Measurements from ENCODE around the gene PTPRG. TPM values are rescaled to one million over a fixed set of nuclear protein-coding genes. Genes with fewer than 3 reads are reported as not detected.

The PTPRG gene
- polyA plus RNA-seq, 3 donors = not detected

DNA sequence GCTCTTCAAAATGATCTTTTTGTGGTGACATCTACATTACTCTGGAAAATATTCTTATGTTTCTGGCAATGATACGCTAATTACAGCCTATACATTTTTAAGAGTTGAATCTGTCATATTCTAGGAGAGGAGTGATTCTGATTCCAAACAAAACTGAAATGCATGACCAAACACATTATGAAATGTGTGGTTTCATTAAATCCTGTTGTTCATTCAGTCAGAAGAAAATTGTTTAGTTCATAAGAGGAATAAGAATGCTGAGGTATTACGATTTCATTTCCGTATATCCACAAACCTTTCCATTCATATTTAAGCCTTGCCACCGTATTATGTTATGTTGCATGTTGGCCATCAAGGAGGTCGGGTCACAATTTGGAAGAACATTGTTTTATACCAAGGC, 466.9 kb downstream of the PTPRG start:
- H3K27ac ChIP-seq (ENCODE audit: low read depth in 1 of 2, low read length in 2 of 2) = no peak overlapping the region
- H3K9ac ChIP-seq (ENCODE audit: insufficient read depth, low read length, poor library complexity, severe bottlenecking) = no peak overlapping the region
- no peaks in the 10 kb centered on the region for H3K9me3 ChIP-seq (replicated peaks in 1 of 2; ENCODE audit: control insufficient read depth in 1 of 2, insufficient read depth in 1 of 2, low read length in 2 of 2)
- no peaks in the 10 kb centered on the region for H3K36me3 Mint-ChIP-seq
- no peak overlapping the region for H2AFZ ChIP-seq (ENCODE audit: insufficient read depth, low read depth, low read length, poor library complexity, severe bottlenecking)
- DNase-seq = no peak
- no peak overlapping the region for H3K4me3 Mint-ChIP-seq
- H3K4me1 Mint-ChIP-seq = no peaks in the 10 kb centered on the region
- H3K36me3 ChIP-seq (replicated peaks in 1 of 2; ENCODE audit: control insufficient read depth in 1 of 2, insufficient read depth in 2 of 2, low read length in 2 of 2) = no peaks in the 10 kb centered on the region
- intact Hi-C loops (cut with micrococcal nuclease) = no loop called here
- H3K4me1 ChIP-seq (ENCODE audit: control insufficient read depth in 1 of 2, insufficient read depth in 2 of 2, low read length in 2 of 2) = no peaks in the 10 kb centered on the region
- no CpG with 5 or more reads among the region's 5 CpGs for WGBS (ENCODE audit: insufficient coverage)
- no peaks in the 10 kb centered on the region for H3K27me3 Mint-ChIP-seq (ENCODE audit: low read depth in 3 of 3)
- H3K4me2 ChIP-seq (replicated peaks; ENCODE audit: extremely low read depth, low read length, poor library complexity, severe bottlenecking) = no peak overlapping the region
- H3K79me2 ChIP-seq (ENCODE audit: insufficient read depth, low read length) = no peaks in the 10 kb centered on the region
- no peaks in the 10 kb centered on the region for H4K20me1 ChIP-seq (ENCODE audit: insufficient read depth, low read length)
- H3K27me3 ChIP-seq (ENCODE audit: control insufficient read depth in 2 of 2, insufficient read depth in 2 of 2, low read length in 2 of 2) = no peaks in the 10 kb centered on the region
- no peak overlapping the region for H3K27ac Mint-ChIP-seq
- peaks cover 0 to 5% (median 2%) of the 10 kb centered on the region in 7 donors for H3K9me3 Mint-ChIP-seq
- no peak overlapping the region for H3K4me3 ChIP-seq (replicated peaks in 1 of 3; ENCODE audit: low read depth in 2 of 3, low read length in 3 of 3)
- TF ChIP-seq, protein P1, sequence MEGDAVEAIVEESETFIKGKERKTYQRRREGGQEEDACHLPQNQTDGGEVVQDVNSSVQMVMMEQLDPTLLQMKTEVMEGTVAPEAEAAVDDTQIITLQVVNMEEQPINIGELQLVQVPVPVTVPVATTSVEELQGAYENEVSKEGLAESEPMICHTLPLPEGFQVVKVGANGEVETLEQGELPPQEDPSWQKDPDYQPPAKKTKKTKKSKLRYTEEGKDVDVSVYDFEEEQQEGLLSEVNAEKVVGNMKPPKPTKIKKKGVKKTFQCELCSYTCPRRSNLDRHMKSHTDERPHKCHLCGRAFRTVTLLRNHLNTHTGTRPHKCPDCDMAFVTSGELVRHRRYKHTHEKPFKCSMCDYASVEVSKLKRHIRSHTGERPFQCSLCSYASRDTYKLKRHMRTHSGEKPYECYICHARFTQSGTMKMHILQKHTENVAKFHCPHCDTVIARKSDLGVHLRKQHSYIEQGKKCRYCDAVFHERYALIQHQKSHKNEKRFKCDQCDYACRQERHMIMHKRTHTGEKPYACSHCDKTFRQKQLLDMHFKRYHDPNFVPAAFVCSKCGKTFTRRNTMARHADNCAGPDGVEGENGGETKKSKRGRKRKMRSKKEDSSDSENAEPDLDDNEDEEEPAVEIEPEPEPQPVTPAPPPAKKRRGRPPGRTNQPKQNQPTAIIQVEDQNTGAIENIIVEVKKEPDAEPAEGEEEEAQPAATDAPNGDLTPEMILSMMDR (IDR thresholded peaks at IDR 0.05) = no peak

GRCh38 chr3:62032738-62033137, 471.4 kb downstream of the PTPRG start:
- Mint-ChIP-seq H3K27ac (no peak overlapping the region), H3K27me3 (ENCODE audit: low read depth in 3 of 3) (peaks cover 0 to 1% (median 0%) of the 10 kb centered on the region in 3 donors)
- 100% methylated on average over 3 of the region's 5 CpGs for WGBS (ENCODE audit: insufficient coverage)

More at GRCh38 chr3:62032738-62033137, 471.4 kb downstream of the PTPRG start:
- Mint-ChIP-seq H3K4me3 (no peak overlapping the region), H3K36me3 (no peaks in the 10 kb centered on the region), H3K9me3 (peaks cover 0 to 6% (median 3%) of the 10 kb centered on the region in 7 donors), H3K4me1 (no peaks in the 10 kb centered on the region)
- Histone ChIP-seq H3K4me3 (replicated peaks in 1 of 3; ENCODE audit: low read depth in 2 of 3, low read length in 3 of 3) (no peak overlapping the region), H3K9ac (ENCODE audit: insufficient read depth, low read length, poor library complexity, severe bottlenecking) (no peak overlapping the region), H3K4me1 (ENCODE audit: control insufficient read depth in 1 of 2, insufficient read depth in 2 of 2, low read length in 2 of 2) (no peaks in the 10 kb centered on the region), H3K27me3 (ENCODE audit: control insufficient read depth in 2 of 2, insufficient read depth in 2 of 2, low read length in 2 of 2) (no peaks in the 10 kb centered on the region), H2AFZ (ENCODE audit: insufficient read depth, low read depth, low read length, poor library complexity, severe bottlenecking) (no peak overlapping the region), H4K20me1 (ENCODE audit: insufficient read depth, low read length) (no peaks in the 10 kb centered on the region), H3K36me3 (replicated peaks in 1 of 2; ENCODE audit: control insufficient read depth in 1 of 2, insufficient read depth in 2 of 2, low read length in 2 of 2) (no peaks in the 10 kb centered on the region), H3K79me2 (ENCODE audit: insufficient read depth, low read length) (no peaks in the 10 kb centered on the region), H3K27ac (ENCODE audit: low read depth in 1 of 2, low read length in 2 of 2) (no peak overlapping the region), H3K4me2 (replicated peaks; ENCODE audit: extremely low read depth, low read length, poor library complexity, severe bottlenecking) (no peak overlapping the region), H3K9me3 (replicated peaks in 1 of 2; ENCODE audit: control insufficient read depth in 1 of 2, insufficient read depth in 1 of 2, low read length in 2 of 2) (no peaks in the 10 kb centered on the region)
- intact Hi-C loops (cut with micrococcal nuclease) = no loop called here
- TF ChIP-seq, protein P1 (IDR thresholded peaks at IDR 0.05) = no peak
- DNase-seq = no peak
